A549 treated with RU486 at 1 μM for 4 hours (cell line): ENCODE results near the gene CD19. TPM values are rescaled to one million over a fixed set of nuclear protein-coding genes. Genes with fewer than 3 reads are reported as not detected.

Experiments used
- total RNA-seq: library from RNA; stranded (reverse); fragments of 200-300 nt; extraction: Qiagen RNA extraction; gene quantifications from 5 replicates; pipeline ENCODE4 v1.2.3, GENCODE V29; 2022; ENCODE audit warnings: low read depth

CD19 gene
- total RNA-seq: not detected in 5 replicates

GRCh38 chr16:28931801-28932225, at the start of gene CD19:
TSS of gene CD19 (plus strand) at chr16:28931971. CDS start at chr16:28932001, 30 bp downstream.

GRCh38 chr16:28924762-28925385, 6.9 kb upstream of the CD19 start, which contains the start of gene RABEP2:
TSS of gene RABEP2 (minus strand) at chr16:28925238. CDS start at chr16:28925163, 75 bp downstream.

GRCh38 chr16:28950648-28951409, 19.1 kb downstream of the CD19 start, which contains the start of gene NFATC2IP:
TSS of gene NFATC2IP (plus strand) at chr16:28950937. CDS start at chr16:28951012, 75 bp downstream.

GRCh38 chr16:28974437-28975157, 42.8 kb downstream of the CD19 start, which contains the start of gene SPNS1:
TSS of gene SPNS1 (plus strand) at chr16:28974778. CDS start at chr16:28975152, 374 bp downstream.

GRCh38 chr16:28984619-28985135, 52.9 kb downstream of the CD19 start, which contains the start of gene LAT:
TSS of gene LAT (plus strand) at chr16:28985052. CDS start at chr16:28985418, 366 bp downstream.

Other genes starting within 250 kb of the CD19 start
- 194 to 402 TPM (median 337 TPM) in 5 replicates for gene EIF3C, start 220.5 kb upstream of the CD19 start, total RNA-seq
- gene NPIPB9, start 180.2 kb upstream of the CD19 start, total RNA-seq: 1.5 to 2.7 TPM (median 1.7 TPM) in 5 replicates
- gene ATXN2L, start 109.0 kb upstream of the CD19 start, total RNA-seq: 89.8 to 145 TPM (median 131 TPM) in 5 replicates
- gene TUFM, start 85.6 kb upstream of the CD19 start, total RNA-seq: 211 to 324 TPM (median 285 TPM) in 5 replicates
- 21.2 to 31.9 TPM (median 31.0 TPM) in 5 replicates for gene SH2B1, start 68.1 kb upstream of the CD19 start, total RNA-seq
- 1.6 to 4.1 TPM (median 2.7 TPM) in 5 replicates for gene ATP2A1, start 53.5 kb upstream of the CD19 start, total RNA-seq
- 9.1 to 11.4 TPM (median 9.4 TPM) in 5 replicates for gene RABEP2, start 6.7 kb upstream of the CD19 start, total RNA-seq
- gene NFATC2IP, start 19.0 kb downstream of the CD19 start, total RNA-seq: 19.5 to 31.7 TPM (median 29.4 TPM) in 5 replicates
- 50.1 to 80.1 TPM (median 72.4 TPM) in 5 replicates for gene SPNS1, start 42.8 kb downstream of the CD19 start, total RNA-seq
- gene LAT, start 53.1 kb downstream of the CD19 start, total RNA-seq: 2.2 to 5.3 TPM (median 4.3 TPM) in 5 replicates